ENCODE data around the gene GNA12.
"Not testable (repeated sequence)": the region's sequence is repeated elsewhere in the genome, so short reads cannot be mapped to it uniquely, and the experiment has no call there.

The GNA12 gene

DNA sequence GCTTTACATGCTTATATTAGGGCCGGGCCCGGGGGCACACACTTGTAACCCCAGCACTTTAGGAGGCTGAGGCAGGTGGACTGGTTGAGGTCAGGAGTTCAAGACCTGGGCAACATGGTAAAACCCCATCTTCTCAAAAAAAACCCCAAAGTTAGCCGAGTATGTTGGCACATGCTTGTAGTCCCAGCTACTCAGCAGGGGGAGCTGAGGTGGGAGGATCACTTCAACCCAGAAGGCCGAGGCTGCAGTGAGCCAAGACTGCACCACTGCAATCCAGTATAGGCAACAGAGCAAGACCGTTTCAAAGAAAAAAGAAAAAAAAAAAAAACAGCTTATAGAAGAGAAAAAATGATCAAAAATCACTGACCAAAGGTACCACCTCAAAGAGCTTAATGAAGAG, 93.0 kb downstream of the GNA12 start:
- no peak for DNase-seq (ENCODE audit: low spot score)

- DNase-seq (ENCODE audit: low spot score) = no peak
Measured at GRCh38 chr7:2750004-2750407, 94.1 kb downstream of the GNA12 start.

- DNase-seq (ENCODE audit: low spot score) = not testable (repeated sequence)
Measured at GRCh38 chr7:2748684-2749083, 95.4 kb downstream of the GNA12 start.

DNA sequence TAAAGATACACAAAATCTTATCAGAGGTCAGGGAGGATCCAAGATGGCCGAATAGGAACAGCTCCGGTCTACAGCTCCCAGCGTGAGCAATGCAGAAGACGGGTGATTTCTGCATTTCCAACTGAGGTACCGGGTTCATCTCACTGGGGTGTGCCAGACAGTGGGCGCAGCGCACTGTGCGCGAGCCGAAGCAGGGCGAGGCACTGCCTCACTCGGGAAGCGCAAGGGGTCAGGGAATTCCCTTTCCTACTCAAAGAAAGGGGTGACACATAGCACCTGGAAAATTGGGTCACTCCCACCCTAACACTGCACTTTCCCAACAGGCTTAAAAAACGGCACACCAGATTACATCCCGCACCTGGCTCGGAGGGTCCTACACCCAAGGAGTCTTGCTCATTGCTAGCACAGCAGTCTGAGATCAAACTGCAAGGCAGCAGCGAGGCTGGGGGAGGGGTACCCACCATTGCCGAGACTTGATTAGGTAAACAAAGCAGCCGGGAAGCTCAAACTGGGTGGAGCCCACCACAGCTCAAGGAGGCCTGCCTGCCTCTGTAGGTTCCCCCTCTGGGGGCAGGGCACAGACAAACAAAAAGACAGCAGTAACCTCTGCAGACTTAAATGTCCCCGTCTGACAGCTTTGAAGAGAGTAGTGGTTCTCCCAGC, 100.5 kb downstream of the GNA12 start:
- not testable (repeated sequence) for DNase-seq (ENCODE audit: low spot score)

DNA sequence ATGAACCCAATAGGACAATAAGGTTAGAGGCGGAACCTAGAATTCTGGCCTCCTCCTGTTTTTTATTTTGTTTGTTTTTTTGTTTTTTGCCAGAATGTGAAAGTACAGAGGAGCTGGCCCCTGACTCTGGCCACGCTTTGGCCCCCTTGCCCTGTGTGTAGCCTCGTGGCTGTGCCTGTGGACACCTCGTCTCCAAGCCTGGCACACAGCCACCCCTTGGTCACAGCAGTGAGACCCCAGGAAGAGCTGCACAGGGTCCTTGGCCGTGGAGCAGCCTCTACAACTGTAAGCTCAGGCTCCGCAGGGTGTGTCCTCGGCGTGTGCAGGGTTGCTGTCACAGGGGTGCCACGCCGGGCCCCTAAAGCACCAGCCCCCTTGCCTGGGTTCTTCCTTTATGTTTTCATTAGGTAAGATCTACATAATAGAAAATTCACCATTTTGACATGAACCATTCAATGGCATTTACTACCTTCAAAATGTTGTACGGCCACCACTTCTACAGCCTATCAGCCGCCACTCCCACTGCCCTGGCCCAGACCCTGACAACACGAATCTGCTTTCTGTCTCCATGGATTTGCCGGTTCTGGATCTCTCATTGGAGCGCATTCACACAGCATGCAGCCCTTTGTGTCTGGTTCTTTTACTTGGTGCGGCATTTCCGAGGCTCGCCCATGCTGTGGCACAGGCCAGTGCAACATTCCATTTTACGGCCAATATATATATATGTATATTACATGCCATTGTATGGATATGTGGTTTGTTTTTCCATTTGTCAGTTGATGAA, 105.2 kb downstream of the GNA12 start:
- no peak for DNase-seq (ENCODE audit: low spot score)

DNA sequence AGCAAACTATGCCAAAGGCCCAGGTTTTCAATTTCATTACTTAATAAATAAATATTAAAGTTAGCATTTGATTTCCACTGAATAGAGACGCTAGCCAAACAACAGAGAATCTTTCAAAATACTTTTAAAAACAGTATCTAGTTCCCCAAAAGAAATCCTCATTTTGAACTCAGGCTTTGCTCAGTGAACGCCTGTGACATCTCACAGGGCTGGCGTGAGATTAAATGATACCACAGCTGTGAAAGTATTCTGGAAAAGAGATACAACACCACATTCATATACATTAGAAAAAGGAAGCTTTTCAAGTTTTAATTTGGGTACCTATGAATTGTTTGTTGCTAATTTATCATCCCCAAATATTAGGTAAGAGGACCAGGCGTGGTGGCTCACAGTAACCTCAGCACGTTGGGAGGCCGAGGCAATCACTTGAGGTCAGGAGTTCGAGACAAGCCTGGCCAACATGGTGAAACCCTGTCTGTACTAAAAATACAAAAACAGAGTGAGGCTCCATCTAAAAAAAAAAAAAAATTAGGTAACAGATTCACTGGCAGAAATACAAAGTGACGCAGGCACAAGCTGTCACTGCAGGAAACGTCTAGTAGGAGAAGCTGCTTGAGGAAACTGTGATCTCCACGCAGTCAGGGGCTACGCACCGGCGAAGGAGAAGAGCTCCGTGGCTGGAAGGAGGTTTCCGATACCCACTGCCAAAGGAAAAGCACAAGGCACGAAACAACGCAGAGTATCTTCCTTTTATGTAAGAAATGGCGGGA, 106.2 kb downstream of the GNA12 start:
- no peak for DNase-seq (ENCODE audit: low spot score)

DNA sequence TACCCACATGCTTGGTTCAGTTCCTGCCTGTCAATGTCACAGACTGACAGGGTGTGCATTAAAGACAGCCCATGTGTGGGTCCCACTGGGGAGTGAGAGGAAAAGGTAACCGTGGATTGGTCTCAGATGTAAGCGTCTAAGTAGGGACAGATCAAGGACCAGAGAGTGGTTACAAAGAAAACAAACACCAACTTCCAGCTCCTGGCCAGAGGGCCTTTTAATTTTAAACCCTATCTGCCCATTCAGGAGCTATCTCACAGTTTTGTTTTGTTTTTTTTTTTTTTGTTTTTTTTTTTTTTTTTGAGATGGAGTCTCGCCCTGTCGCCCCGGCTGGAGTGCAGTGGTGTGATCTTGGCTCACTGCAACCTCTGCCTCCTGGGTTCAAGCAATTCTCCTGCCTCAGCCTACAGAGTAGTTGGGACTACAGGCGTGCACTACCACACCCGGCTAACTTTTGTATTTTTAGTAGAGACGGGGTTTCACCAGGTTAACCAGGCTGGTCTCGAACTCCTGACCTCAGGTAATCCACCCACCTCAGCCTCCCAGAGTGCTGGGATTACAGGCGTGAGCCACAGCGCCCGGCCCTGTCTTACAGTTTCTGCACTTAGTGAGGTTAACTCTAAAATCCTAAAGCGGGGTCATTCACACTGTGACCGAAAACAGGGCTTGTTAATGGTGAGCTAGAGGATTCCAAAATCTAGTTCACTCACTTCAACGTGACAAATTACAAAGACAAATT, 106.9 kb downstream of the GNA12 start:
- not testable (repeated sequence) for DNase-seq (ENCODE audit: low spot score)

DNA sequence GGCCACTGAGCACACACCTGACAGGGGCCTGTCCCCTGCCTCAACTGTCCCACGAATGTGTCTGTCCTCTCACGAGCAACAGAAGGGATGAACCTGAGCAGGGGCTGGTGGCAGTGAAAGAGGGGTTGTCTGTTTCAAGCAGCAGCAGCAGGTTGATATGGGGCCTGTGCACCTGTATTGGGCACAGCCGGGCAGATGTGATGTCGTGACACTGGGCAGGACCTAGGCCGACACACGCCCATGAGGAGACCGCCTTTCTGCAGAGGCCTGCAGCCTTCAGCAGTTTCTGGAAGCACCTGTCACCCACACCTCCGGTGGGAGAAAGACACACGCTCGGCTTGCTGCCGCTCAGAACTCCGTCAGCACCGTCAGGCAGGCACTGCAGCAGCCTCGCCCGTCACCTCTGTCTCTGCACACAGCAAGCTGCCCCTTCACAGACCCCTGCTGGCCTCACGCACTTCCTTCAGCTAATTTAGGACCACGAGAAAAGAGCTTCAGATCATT, 107.6 kb downstream of the GNA12 start:
- no peak for DNase-seq (ENCODE audit: low spot score)

DNA sequence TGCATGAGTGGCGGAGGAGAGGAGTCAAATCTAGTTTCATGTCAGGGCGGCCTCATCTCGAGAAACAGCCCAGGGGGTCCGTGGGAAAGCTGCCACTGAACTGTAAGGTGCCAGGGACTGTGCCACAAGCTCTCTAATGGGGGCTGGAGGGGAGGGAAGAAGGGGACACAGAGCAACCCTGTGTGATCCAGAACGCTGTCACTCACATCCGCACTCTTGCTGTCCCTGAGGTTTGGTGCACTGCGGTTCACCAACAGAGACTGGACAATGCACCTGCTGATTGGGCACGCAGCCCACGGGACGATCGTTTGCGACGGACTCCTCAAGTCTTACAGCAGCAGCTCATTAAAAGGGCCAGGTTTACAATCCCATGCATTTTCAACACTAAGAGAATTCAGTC, 108.4 kb downstream of the GNA12 start:
- no peak for DNase-seq (ENCODE audit: low spot score)

DNA sequence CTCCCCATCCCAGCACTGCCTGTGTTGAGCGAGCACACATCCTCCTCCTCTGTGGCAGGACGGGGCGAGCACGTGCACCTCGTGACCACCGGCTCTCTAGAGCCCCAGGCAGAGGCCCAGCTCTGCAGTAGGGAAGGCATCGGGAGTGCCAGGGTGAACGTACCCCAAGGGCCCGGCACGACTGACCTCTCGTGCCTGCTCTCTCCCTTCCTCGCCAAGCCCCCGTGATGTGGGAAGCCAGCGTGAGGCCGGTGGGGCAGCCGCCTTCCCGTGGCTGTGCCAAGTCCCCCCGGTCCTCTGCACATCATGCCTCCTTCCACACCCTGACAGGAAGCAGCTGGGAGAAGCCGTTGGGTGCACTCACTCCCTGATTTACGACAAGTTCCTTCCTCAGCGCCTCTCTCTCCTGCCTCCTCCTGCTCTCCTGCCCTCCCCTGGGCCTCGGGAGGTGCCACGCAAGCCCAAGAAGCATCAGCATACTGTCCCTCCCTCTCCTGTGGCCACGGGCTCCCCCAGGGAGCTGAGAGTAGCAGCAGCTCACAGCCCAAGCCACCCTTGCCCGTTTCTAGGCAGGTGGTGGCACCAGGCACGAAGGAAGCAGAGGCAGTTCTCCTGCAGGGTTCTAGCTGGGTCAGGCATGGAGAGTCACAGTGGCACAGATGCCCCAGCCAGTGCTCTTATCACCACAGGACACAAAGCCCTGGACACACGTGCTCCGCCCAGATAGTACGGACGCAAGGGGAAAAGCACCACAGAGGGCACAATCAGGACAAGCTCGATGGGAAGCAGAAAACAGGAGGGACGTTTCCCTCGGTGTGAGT, 109.1 kb downstream of the GNA12 start:
- DNase-seq (ENCODE audit: low spot score) = no peak

DNA sequence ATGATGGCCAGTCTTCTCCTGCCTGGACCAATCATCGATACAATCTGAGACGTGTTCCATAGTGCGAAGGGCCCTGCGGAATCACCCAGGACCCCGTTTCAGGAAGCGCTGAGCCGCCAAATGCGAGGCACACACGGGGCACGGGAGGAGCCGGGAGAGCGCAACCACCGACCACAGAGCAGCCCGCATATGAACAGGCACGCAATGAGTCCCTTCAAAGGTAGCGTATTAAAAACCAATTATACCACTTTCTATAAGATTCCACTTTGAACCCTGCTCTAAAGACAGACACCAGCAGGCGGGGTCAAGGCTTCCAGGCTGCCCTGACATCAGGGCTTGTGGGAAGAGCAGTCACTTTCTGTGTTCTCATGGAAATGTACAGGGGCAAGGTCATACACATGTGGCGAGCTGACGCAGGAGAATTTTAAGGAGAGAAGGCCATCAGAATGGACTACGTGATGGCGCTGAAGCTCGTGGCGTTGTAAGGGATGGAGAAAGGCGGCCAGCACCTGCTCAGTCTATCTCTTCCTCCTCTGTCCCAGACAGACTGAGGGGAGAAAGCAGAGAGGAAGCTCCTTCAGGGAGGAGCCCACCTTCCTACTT, 109.9 kb downstream of the GNA12 start:
- DNase-seq (ENCODE audit: low spot score) = no peak

- no peak for DNase-seq (ENCODE audit: low spot score)
Measured at GRCh38 chr7:2732959-2733584, 111.0 kb downstream of the GNA12 start.

GRCh38 chr7:2732388-2732787, 111.7 kb downstream of the GNA12 start:
- DNase-seq (ENCODE audit: low spot score) = no peak

DNA sequence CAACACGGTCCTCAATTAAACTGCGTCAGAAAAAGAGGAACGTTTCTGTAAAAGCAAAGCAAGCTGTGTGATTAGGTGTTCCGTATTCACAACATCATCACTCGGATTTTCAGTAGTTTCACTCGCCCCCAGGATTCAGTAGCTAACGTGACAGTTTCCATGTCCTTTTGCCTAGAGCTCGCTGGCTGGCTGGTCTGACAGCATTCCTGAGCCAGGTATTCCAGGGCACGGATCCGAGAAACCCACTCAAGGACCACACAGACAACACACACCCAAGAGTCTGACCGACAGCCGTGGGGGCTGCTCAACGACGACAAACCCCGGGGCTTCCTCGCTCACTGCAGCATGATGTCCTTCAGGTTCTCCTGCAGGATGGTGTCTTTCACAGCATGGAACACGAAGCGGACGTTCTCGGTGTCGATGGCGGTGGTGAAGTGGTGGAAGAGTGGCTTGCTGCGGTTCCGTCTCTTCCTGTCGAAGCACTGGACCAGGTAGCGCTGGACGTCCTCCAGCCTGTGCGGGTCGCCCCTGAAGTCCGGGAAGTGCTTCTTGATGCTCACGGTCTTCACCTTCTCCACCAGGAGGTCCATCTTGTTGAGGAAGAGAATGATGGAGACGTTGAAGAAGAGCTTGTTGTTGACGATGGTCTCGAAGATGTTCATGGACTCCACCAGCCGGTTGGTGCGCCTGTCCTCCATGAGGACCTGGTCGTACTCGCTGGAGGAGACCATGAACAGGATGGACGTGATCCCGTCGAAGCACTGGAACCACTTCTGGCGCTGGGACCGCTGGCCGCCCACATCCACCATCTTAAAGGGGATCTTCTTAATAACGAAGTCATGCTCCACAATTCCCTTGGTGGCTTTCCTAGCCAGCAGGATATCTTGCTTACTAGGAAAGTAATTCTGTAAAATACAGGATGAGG, 113.0 kb downstream of the GNA12 start:
- DNase-seq (ENCODE audit: low spot score) = no peak

- DNase-seq (ENCODE audit: low spot score) = no peak
Measured at GRCh38 chr7:2729893-2730716, 114.0 kb downstream of the GNA12 start.

GRCh38 chr7:2729031-2729892, 114.8 kb downstream of the GNA12 start:
- no peak for DNase-seq (ENCODE audit: low spot score)

DNA sequence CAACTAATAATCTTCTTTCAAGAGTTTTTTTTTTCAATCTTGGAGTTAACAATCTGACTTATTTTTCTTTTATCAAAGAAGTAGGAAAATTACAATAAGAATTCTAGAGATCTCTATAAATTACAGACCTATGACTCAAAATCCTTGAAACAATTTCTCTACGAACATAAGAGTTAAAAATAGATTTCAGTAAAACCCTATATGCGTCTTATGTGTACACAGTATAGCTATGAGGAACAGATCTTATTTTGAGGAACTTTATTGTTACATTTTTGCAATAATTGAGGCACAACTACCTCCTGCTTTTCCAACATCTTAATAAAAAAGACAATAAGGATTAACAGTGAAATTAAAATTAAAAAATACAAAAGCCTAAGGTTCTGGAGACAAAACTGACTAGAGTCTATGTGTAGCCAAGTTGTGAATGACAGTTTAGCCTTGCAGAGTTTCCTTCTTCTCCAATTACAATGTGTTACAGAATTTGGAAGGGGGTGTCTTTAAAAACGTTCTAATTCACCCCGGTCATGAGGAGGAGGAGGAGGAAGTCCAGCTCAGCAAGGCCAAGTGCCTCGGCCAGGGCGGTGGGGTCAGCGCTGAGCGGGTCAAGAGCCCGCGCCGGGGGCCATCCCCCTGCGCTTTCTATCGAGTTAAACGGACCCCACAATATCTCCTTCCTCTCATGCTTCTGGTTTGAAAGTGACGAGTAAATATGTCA, 115.6 kb downstream of the GNA12 start:
- no peak for DNase-seq (ENCODE audit: low spot score)
